AG04449 (cell line): ENCODE data around the gene STK11.

ENCODE experiments used
- CTCF ChIA-PET: fragments of 350-600 bp; formaldehyde crosslinking; extraction: SDS; loops from one replicate; lab custom pipeline; 2021; ENCODE audit warnings: antibody characterized with exemption; lab: Yijun Ruan, JAX
- POLR2A ChIA-PET: fragments of 400-600, 350-600 bp; formaldehyde crosslinking; extraction: SDS; loops from one replicate; lab custom pipeline; 2020; ENCODE audit warnings: antibody characterized with exemption, inconsistent platforms; lab: Yijun Ruan, JAX
- DNase-seq: peaks from one replicate; pipeline ENCODE4 v3.0.0-alpha.2; 2010; ENCODE audit warnings: low read depth, low spot score
- H3K4me3 ChIP-seq: 2 replicates; pipeline ENCODE4 v1.5.1; 2011; ENCODE audit warnings: low read depth, mild to moderate bottlenecking, control low read depth, low read length
- TF ChIP-seq, protein P1 (sequence below): IDR thresholded peaks from one replicate; pipeline ENCODE4 v1.5.1; 2011; ENCODE audit warnings: mild to moderate bottlenecking, moderate library complexity, low read length, control low read depth, inconsistent platforms; ENCODE audit not compliant: insufficient read depth; ENCODE audit errors: missing control alignments

Gene STK11

DNA sequence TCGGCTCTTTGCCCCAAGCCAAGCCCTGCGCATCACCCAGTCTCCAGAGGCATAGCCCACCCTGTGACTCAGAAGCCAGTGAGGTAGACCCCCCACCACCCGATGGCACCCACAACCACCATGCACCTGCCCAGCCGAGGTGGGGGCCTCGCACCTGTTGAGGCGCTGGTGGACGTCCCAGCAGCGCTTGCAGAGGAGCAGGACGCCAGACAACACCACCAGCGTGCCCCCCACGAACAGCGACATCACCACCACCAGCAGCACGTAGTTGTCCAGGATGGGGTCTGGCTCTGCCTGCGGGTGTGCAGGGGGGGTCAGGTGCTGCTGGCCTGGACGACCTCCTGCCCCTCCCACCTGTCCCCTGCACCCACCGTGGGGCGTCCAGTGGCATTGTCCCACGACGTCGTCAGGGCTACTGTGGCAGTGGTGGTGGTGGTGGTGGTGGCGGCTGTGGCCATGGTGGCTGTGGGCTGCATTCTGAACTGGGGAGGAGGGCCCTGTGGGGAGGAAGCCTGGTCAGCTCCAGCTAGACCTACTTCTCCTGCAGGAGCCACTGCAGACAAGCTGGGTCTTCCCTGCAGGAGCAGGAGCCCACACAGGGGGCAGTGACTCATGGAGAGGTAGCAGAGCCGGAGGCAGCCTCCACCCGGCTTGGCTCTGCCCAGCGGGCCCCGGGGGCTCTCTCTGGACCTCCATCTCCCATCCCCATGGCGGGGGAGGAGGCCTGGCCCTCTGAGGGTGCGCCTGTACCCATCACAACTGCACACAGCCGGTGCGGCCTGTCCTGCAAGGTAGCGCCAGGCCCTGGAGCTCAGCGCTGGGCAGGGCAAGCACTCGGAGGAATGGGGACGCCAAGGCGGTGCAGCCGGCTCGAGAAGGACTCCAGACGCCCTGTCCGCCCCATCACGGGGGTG, 30.3 kb downstream of the STK11 start:
- CTCF ChIA-PET, result interaction anchor here (0.9 to 1.6 kb wide), 4 partner anchors 9 to 123 kb away, joined by 5 to 7 read pairs (median 6); no protein-coding TSS in a partner anchor
- DNase-seq, result no peak
- TF ChIP-seq, protein P1, sequence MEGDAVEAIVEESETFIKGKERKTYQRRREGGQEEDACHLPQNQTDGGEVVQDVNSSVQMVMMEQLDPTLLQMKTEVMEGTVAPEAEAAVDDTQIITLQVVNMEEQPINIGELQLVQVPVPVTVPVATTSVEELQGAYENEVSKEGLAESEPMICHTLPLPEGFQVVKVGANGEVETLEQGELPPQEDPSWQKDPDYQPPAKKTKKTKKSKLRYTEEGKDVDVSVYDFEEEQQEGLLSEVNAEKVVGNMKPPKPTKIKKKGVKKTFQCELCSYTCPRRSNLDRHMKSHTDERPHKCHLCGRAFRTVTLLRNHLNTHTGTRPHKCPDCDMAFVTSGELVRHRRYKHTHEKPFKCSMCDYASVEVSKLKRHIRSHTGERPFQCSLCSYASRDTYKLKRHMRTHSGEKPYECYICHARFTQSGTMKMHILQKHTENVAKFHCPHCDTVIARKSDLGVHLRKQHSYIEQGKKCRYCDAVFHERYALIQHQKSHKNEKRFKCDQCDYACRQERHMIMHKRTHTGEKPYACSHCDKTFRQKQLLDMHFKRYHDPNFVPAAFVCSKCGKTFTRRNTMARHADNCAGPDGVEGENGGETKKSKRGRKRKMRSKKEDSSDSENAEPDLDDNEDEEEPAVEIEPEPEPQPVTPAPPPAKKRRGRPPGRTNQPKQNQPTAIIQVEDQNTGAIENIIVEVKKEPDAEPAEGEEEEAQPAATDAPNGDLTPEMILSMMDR, result no peak
- POLR2A ChIA-PET, result interaction anchor here (0.5 to 2.1 kb wide), 3 partner anchors 17 to 188 kb away, joined by 3 to 6 read pairs (median 4); partner anchors contain the start of gene CIRBP
- H3K4me3 ChIP-seq, result peak overlapping the region; percentile 74

DNA sequence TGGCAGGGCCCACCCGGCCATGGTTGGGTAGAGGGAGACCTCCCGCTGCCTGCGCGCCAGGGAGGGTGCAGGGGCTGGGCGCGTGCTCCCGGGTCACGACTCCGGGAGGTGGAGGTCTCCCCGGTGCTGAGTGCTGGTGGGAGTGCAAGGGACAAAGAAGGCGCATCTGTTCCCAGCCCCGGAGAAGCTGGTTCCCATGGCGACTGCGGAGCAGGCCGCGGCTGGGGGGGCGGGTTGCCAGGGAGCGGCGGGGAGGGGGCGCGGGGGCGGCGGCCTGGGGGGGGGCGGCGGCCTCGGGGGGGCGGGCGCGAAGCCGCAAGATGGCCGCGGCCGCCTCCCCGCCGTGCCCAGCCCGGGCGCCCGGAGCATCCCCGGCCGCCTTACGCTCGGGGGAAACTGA, 31.0 kb downstream of the STK11 start:
- TF ChIP-seq, protein P1, result no peak
- DNase-seq, result no peak
- POLR2A ChIA-PET, result interaction anchor here (0.5 to 2.1 kb wide), 3 partner anchors 16 to 188 kb away, joined by 3 to 6 read pairs (median 4); partner anchors contain the start of gene CIRBP
- CTCF ChIA-PET, result interaction anchor here (0.9 to 1.6 kb wide), 3 partner anchors 11 to 123 kb away, joined by 5 to 7 read pairs (median 5); no protein-coding TSS in a partner anchor
- peak overlapping the region; percentile 74 for H3K4me3 ChIP-seq

DNA sequence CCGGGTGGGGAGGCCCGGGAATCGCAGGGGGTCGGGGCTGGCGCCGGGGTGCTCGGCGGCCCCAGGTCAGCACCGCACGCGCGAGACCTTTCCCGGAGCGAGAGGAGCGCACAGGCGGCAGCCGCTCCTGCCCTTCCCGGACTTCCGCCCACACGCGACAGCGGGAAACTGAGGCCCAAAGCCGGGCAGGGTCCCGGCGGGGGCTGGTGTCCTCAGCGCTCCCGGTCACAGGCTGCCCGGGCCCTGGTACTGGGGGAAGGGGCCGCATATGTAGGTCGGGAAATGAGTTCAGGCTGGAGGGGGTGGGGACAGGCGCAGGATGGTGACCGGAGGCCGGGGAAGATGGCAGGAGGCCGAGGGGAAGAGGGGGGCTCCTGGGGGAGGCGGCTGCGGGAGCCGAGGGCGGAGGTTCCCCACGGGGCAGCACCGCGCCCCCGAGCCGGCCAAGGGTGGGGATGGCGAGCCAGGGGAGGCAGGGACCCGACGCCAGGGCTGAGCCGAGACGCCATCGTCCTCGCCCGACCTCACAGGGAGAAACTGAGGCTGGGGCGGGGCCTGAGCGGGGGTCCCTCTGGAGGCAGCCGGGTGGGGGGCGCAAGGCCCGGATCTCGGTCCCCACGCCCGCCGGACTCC, 31.6 kb downstream of the STK11 start:
- TF ChIP-seq, protein P1, result no peak
- no peak for DNase-seq
- peak overlapping the region; percentile 74 for H3K4me3 ChIP-seq
- POLR2A ChIA-PET, result interaction anchor here (1.0 to 2.1 kb wide), 2 partner anchors 16 to 32 kb away, joined by 4 to 6 read pairs; partner anchors contain the start of gene CIRBP
- CTCF ChIA-PET, result interaction anchor here (0.9 to 1.6 kb wide), 3 partner anchors 12 to 124 kb away, joined by 5 to 7 read pairs (median 5); no protein-coding TSS in a partner anchor

DNA sequence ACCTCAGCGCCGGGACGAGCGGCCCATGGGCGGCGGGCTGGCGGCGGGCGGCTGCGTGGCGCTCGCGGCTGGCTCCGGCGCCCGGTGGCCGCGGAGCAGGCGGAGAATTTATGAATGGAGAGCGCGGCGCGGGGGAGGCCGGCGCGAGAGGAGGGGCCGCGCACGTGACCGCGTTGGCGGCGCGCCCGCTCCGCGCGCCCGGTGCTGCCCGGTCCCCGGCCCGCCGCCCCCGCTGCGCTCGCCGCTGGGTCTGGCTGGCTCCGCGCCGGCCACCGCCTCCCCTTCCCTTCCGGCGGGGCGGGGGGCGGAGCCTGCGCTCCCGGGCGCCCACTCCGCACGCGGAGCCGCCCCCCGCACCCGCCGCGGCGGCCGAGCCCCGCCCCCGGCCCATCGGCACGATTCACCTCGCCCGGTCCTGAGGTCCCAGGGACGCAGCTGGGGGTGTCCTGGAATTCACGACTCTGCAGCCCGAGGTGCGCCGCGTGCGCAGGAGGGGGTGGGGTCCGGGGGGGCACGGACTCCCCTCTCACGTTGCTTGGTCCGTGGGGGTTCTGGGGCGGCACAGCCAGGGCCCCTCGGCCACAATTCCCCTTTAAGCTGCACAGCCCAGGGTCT, 32.3 kb downstream of the STK11 start, which contains the start of gene CBARP:
Gene CBARP (minus strand): TSS at position 252 of the 615 bp plus-strand sequence. CDS start 1,905 bp downstream, outside the sequence.
- no peak for DNase-seq
- TF ChIP-seq, protein P1, result no peak
- peak within 1 kb of the TSS; percentile 74 for H3K4me3 ChIP-seq
- CTCF ChIA-PET, result interaction anchor here (0.5 to 9.7 kb wide), 10 partner anchors 10 to 315 kb away, joined by 3 to 626 read pairs (median 5); partner anchors contain the start of genes CIRBP and GPX4
- POLR2A ChIA-PET, result interaction anchor here (0.6 to 0.9 kb wide), 2 partner anchors 29 to 136 kb away, joined by 3 read pairs; no protein-coding TSS in a partner anchor

DNA sequence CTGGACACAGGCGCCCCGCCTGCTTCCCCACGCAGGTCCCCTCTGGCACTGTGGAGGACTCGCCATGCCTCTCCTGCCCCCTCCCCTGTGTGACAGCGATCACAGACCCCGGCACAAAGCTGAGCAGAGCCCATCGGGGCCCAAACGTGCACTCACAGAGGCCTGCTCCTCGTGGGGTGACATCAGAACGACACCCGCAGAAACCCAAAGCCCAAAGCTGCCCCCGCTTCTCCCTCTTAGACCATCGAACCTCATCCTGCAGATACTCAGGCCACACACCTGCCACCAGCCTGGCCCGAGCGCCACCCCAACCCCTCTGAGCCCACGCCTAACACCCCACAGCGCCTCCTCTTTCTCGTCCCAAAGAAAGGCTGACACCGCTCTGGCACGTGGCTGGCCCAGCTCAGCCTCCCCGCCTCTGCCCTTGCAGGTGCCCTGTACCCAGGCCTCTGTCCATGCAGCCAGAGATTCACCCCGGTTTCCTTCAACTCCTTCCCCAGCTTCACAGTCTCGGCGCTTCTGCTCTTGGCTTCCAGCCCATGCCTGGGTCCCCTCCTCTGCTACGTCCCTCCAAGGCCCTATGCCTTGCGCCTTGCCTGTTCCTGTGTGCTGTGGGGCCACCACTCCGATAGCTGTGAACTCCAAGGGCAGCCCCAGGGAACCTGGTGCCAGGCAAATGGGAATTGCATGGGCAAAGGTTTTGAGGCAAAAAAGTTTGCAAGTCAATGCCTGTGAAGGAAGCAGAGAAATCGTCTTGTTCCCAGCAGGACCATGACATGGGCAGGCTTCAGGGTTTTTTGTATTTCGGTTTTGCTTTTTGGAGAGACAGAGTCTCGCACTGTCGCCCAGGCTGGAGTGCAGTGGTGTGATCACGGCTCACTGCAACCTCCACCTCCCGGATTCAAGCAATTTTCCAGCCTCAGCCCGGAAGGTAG, 33.1 kb downstream of the STK11 start:
- POLR2A ChIA-PET, result interaction anchor here (0.9 to 1.9 kb wide), 2 partner anchors 28 to 31 kb away, joined by 3 to 6 read pairs; partner anchors contain the start of gene CIRBP
- no peak for DNase-seq
- CTCF ChIA-PET, result interaction anchor here (0.5 to 9.7 kb wide), 13 partner anchors 11 to 315 kb away, joined by 3 to 626 read pairs (median 4); partner anchors contain the start of genes CIRBP and GPX4
- peak overlapping the region; percentile 74 for H3K4me3 ChIP-seq
- TF ChIP-seq, protein P1, result no peak
